Right atrium auricular region (tissue), 2 donors: ENCODE measurements around the gene C11orf21. TPM values are rescaled to one million over a fixed set of nuclear protein-coding genes. Genes with fewer than 3 reads are reported as not detected.
A peak's percentile ranks its signal among the peaks of the same experiment; 100 is the strongest.

ENCODE experiments used
- DNase-seq: peaks from one replicate; pipeline ENCODE4 v3.0.0-alpha.2; 2019; ENCODE audit warnings: low spot score
- H3K27ac ChIP-seq, 2 donors: fragments of 200-600 bp; sonication (generic); 1 replicate in 1 of 2; 2 replicates in 1 of 2; pipeline ENCODE4 v1.5.1; 2016 to 2019
- H3K27me3 ChIP-seq, 2 donors: fragments of 200-600 bp; sonication (generic); one replicate each; pipeline versions ENCODE4 v1.5.1 to v1.6.0; 2017 to 2019
- H3K36me3 ChIP-seq: fragments of 200-600 bp; sonication (generic); one replicate; pipeline ENCODE4 v1.5.1; 2016
- H3K4me1 ChIP-seq, 2 donors: fragments of 200-600 bp; sonication (generic); one replicate each; pipeline versions ENCODE4 v1.5.1 to v1.6.0; 2017 to 2019
- H3K4me3 ChIP-seq, 2 donors: fragments of 200-600 bp; sonication (generic); 1 replicate in 1 of 2; 2 replicates in 1 of 2; pipeline ENCODE4 v1.5.1; 2017 to 2019; ENCODE audit warnings: mild to moderate bottlenecking in 1 of 2, moderate library complexity in 1 of 2
- H3K9me3 ChIP-seq, 2 donors: fragments of 200-600 bp; sonication (generic); one replicate each; pipeline ENCODE4 v1.5.1; 2019
- total RNA-seq, 2 donors: library from RNA; depleted of rRNA; stranded (reverse); fragments of >200 nt; gene quantifications; one replicate each; pipeline ENCODE4 v1.1.0, GENCODE V29; 2016
- TF ChIP-seq, protein P1 (sequence below), 2 donors: fragments of 200-600 bp; sonication (generic); IDR thresholded peaks; one replicate each; pipeline ENCODE4 v1.5.1; 2019; ENCODE audit warnings: antibody characterized with exemption in 2 of 2

C11orf21 gene
- total RNA-seq, 2 donors from 2014 or later = 1.4 to 11.9 TPM

DNA sequence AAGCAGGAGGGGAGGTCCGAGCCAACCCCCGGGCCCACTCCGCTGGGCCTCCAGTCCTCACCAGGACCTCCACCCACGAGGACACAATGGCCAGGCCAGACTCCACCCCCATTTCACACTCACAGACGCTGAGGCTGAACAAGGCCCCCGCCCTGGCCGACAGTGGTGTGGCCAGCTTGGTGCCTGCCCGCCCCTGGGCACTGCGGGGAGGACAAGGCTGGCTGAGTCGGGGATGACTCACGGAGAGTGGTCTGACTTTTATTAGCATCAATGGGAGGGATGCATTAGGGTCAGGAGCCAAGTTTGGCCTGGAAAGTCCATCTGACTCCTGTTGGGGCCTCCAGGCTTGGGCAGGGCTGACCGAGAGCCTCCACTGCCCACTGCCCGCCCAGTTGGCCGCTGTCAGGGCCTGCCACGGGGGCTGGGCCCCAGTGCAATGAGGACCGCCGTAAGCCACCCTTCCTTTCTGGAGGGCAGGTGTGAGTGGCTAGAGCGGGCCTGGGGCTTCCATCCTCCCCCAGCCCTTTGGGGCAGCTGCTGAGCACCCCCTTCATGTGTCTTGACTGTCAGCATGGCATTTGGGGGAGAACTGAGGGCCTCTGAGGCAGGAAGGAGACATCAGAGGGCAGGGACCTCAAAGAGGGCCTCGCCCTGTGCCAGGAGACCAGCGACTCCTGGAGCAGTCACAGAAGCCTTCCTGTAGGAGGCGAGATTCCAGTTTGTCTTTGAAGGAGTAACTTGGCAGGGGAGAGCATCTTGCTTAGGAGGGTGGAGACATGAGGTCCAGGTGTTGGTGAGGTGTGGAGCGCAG lies 10.7 kb upstream of the C11orf21 start:
- no peak for DNase-seq
- Histone ChIP-seq H3K27ac (peak overlapping the region; percentile 85 to 92), H3K36me3 (no peaks in the 10 kb centered on the region), H3K9me3 (no peaks in the 10 kb centered on the region), H3K4me1 (peaks cover 0 to 44% of the 10 kb centered on the region in 2 donors), H3K27me3 (no peaks in the 10 kb centered on the region), H3K4me3 (no peak overlapping the region)
- TF ChIP-seq, protein P1, sequence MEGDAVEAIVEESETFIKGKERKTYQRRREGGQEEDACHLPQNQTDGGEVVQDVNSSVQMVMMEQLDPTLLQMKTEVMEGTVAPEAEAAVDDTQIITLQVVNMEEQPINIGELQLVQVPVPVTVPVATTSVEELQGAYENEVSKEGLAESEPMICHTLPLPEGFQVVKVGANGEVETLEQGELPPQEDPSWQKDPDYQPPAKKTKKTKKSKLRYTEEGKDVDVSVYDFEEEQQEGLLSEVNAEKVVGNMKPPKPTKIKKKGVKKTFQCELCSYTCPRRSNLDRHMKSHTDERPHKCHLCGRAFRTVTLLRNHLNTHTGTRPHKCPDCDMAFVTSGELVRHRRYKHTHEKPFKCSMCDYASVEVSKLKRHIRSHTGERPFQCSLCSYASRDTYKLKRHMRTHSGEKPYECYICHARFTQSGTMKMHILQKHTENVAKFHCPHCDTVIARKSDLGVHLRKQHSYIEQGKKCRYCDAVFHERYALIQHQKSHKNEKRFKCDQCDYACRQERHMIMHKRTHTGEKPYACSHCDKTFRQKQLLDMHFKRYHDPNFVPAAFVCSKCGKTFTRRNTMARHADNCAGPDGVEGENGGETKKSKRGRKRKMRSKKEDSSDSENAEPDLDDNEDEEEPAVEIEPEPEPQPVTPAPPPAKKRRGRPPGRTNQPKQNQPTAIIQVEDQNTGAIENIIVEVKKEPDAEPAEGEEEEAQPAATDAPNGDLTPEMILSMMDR (IDR thresholded peaks at IDR 0.05) = no peak

GRCh38 chr11:2311353-2312133 lies 9.8 kb upstream of the C11orf21 start:
- no peak overlapping the region for H3K4me3 ChIP-seq
- peak overlapping the region; percentile 85 to 92 for H3K27ac ChIP-seq
- peaks cover 0 to 53% of the 10 kb centered on the region in 2 donors for H3K4me1 ChIP-seq
- TF ChIP-seq, protein P1 (IDR thresholded peaks at IDR 0.05) = no peak
- no peaks in the 10 kb centered on the region for H3K36me3 ChIP-seq
- H3K27me3 ChIP-seq = no peaks in the 10 kb centered on the region
- H3K9me3 ChIP-seq = no peaks in the 10 kb centered on the region
- DNase-seq = no peak

DNA sequence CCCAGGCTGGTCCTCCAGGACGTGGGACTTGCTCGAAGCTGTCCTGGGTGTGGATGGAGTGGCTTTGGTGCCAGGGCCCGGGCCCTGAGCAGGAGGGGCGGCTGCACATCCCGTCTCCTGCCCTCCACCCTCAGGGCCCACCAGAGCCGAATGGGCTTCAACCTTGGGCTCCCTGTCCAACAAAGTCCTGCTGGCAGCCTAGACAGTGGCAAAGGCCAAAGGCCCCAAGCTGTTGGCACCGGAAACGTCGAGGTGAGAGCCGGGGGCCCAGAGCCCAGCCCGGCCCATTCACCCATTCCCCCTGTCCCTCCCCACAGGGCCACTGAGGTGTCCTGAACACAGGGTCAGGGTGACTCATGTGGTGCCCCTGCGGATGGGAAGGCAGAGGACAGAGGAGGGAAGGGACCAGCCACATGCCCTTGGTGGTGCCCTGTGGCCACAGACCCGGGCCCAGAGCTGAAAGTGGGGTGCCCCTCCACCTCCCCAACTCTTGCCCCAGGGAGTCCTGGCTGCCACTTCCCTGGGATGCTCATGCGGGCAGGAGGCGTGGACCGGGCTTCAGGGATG lies 9.2 kb upstream of the C11orf21 start:
- no peak for DNase-seq

DNA sequence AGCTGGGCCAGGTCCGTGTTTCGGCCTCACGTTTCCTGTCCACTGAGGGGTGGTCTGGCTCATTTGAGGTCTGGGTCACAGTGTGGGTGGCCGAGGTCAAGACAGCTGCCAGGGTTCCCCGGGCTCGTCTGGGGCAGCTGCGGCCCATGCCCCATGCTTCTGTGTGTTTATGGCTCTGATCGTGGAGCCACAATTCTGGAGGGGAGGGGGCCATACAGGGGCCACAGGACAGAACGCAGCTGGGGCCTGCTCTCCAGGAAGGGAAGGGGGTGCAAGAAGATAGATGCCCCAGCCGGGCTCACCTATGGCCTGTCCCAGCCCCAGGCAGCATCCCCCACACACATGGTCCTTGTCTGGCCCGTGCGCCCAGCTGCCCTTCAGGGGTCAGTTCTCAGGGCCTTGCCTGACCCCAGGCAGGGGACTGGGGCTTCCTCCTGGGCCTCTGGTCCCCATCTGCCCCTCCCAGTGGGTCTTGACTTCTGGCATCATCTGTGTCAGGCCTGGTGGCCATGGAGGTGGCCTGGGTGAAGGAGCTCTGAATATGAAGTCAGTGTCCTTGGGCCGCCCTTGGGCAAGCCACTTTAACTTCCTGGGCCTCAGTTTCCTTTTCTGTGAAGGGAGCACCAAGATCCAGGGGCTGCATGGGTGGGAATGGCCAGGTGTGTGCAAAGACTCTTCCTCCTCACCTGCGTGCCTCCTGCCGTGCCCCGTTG lies 8.5 kb upstream of the C11orf21 start:
- Histone ChIP-seq H3K4me1 (peaks cover 0 to 58% of the 10 kb centered on the region in 2 donors), H3K27me3 (no peaks in the 10 kb centered on the region), H3K4me3 (no peak overlapping the region), H3K9me3 (no peaks in the 10 kb centered on the region), H3K36me3 (no peaks in the 10 kb centered on the region), H3K27ac (no peak overlapping the region)
- TF ChIP-seq, protein P1 (IDR thresholded peaks at IDR 0.05) = no peak
- DNase-seq = no peak

More for the DNA sequence above, 9.2 kb upstream of the C11orf21 start:
- TF ChIP-seq, protein P1 (IDR thresholded peaks at IDR 0.05) = no peak
- Histone ChIP-seq H3K36me3 (no peaks in the 10 kb centered on the region), H3K4me1 (peaks cover 0 to 58% of the 10 kb centered on the region in 2 donors), H3K27ac (peak overlapping the region in 1 of 2 donors; percentile 92), H3K4me3 (no peak overlapping the region), H3K9me3 (no peaks in the 10 kb centered on the region), H3K27me3 (no peaks in the 10 kb centered on the region)

- Histone ChIP-seq H3K9me3 (no peaks in the 10 kb centered on the region), H3K36me3 (no peaks in the 10 kb centered on the region), H3K4me1 (peaks cover 0 to 58% of the 10 kb centered on the region in 2 donors), H3K27ac (no peak overlapping the region), H3K27me3 (no peaks in the 10 kb centered on the region), H3K4me3 (no peak overlapping the region)
- DNase-seq = no peak
- TF ChIP-seq, protein P1 (IDR thresholded peaks at IDR 0.05) = no peak
Observed at GRCh38 chr11:2309251-2310072, 7.7 kb upstream of the C11orf21 start.
